ENCODE data around the gene TEX52. TPM values are rescaled to one million over a fixed set of nuclear protein-coding genes. Genes with fewer than 3 reads are reported as not detected.

Gene TEX52
- total and polyA plus RNA-seq, 4 donors = not detected

DNA sequence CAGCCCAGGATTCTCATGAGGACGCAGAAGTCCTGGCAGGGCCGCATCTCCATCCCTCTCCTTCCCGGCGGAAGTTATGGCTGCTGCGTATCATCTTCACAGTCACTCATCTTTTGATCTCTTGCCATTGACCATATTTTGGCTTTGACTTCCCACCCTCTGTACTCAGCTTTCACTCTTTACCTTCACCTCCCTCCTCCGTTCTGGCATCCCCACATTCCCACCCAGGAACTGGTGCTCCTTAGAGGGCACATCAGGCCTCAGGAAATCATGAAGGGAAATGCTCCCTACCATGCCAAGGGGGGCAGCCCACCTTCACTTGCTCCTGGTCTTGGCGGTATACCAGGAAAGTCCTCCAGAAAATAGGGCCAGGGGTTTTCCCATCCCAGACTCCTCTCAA is 1.3 kb downstream of the TEX52 start:
- Histone ChIP-seq H3K4me3 (ENCODE audit: low read depth in 1 of 3, low read length in 3 of 3) (no peak overlapping the region), H3K9me3 (ENCODE audit: control insufficient read depth in 4 of 4, low read length in 3 of 4) (no peaks in the 10 kb centered on the region), H3K4me1 (ENCODE audit: control insufficient read depth in 4 of 4, insufficient read depth in 4 of 4, low read length in 3 of 4) (no peaks in the 10 kb centered on the region), H3K27ac (ENCODE audit: low read depth in 1 of 2, low read length in 2 of 2) (no peak overlapping the region), H3K36me3 (ENCODE audit: control insufficient read depth in 4 of 4, insufficient read depth in 3 of 4, low read depth in 1 of 4, low read length in 3 of 4) (peaks cover 0 to 4% (median 2%) of the 10 kb centered on the region in 4 donors), H3K27me3 (ENCODE audit: control insufficient read depth in 4 of 4, insufficient read depth in 4 of 4, low read length in 3 of 4) (no peaks in the 10 kb centered on the region), H3K9ac (ENCODE audit: low read depth in 1 of 2, low read length in 2 of 2) (no peak overlapping the region)
- TF ChIP-seq HNF4G (IDR thresholded peaks at IDR 0.05) = no peak
- TF ChIP-seq SP1 (IDR thresholded peaks at IDR 0.05) = no peak
- no peak for TF ChIP-seq ATF3 (IDR thresholded peaks at IDR 0.05)
- no peak for TF ChIP-seq FOXA1 (IDR thresholded peaks at IDR 0.05)
- no peak for TF ChIP-seq GABPA (IDR thresholded peaks at IDR 0.05 in 1 of 2, conservative IDR thresholded peaks at IDR 0.05 in 1 of 2)
- no peak for TF ChIP-seq RXRA (IDR thresholded peaks at IDR 0.05)
- TF ChIP-seq HNF4A (conservative IDR thresholded peaks at IDR 0.05) = no peak
- TF ChIP-seq, protein P1, sequence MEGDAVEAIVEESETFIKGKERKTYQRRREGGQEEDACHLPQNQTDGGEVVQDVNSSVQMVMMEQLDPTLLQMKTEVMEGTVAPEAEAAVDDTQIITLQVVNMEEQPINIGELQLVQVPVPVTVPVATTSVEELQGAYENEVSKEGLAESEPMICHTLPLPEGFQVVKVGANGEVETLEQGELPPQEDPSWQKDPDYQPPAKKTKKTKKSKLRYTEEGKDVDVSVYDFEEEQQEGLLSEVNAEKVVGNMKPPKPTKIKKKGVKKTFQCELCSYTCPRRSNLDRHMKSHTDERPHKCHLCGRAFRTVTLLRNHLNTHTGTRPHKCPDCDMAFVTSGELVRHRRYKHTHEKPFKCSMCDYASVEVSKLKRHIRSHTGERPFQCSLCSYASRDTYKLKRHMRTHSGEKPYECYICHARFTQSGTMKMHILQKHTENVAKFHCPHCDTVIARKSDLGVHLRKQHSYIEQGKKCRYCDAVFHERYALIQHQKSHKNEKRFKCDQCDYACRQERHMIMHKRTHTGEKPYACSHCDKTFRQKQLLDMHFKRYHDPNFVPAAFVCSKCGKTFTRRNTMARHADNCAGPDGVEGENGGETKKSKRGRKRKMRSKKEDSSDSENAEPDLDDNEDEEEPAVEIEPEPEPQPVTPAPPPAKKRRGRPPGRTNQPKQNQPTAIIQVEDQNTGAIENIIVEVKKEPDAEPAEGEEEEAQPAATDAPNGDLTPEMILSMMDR (IDR thresholded peaks at IDR 0.05; ENCODE audit: low read depth, low read length, missing input control) = no peak
- no peak for TF ChIP-seq EGR1 (IDR thresholded peaks at IDR 0.05; ENCODE audit: low read depth in 2 of 2)
- TF ChIP-seq TAF1 (conservative IDR thresholded peaks at IDR 0.05) = no peak
- TF ChIP-seq ZBTB33 (IDR thresholded peaks at IDR 0.05) = no peak
- TF ChIP-seq JUND (IDR thresholded peaks at IDR 0.05) = no peak
- no peak for TF ChIP-seq MAX (IDR thresholded peaks at IDR 0.05)
- TF ChIP-seq RAD21 (IDR thresholded peaks at IDR 0.05) = no peak
- no peak for TF ChIP-seq YY1 (IDR thresholded peaks at IDR 0.05)
- TF ChIP-seq, protein P2, sequence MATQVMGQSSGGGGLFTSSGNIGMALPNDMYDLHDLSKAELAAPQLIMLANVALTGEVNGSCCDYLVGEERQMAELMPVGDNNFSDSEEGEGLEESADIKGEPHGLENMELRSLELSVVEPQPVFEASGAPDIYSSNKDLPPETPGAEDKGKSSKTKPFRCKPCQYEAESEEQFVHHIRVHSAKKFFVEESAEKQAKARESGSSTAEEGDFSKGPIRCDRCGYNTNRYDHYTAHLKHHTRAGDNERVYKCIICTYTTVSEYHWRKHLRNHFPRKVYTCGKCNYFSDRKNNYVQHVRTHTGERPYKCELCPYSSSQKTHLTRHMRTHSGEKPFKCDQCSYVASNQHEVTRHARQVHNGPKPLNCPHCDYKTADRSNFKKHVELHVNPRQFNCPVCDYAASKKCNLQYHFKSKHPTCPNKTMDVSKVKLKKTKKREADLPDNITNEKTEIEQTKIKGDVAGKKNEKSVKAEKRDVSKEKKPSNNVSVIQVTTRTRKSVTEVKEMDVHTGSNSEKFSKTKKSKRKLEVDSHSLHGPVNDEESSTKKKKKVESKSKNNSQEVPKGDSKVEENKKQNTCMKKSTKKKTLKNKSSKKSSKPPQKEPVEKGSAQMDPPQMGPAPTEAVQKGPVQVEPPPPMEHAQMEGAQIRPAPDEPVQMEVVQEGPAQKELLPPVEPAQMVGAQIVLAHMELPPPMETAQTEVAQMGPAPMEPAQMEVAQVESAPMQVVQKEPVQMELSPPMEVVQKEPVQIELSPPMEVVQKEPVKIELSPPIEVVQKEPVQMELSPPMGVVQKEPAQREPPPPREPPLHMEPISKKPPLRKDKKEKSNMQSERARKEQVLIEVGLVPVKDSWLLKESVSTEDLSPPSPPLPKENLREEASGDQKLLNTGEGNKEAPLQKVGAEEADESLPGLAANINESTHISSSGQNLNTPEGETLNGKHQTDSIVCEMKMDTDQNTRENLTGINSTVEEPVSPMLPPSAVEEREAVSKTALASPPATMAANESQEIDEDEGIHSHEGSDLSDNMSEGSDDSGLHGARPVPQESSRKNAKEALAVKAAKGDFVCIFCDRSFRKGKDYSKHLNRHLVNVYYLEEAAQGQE (IDR thresholded peaks at IDR 0.05) = no peak
- TF ChIP-seq FOXA2 (IDR thresholded peaks at IDR 0.05) = no peak
- TF ChIP-seq NR2F2 (IDR thresholded peaks at IDR 0.05) = no peak
- DNase-seq (ENCODE audit: low spot score) = no peak
- WGBS = 85% methylated on average over 7 of the region's 7 CpGs

Data from liver (tissue), 9 donors.